ENCODE data around the gene NEURL4. TPM values are rescaled to one million over a fixed set of nuclear protein-coding genes. Genes with fewer than 3 reads are reported as not detected.
A peak's percentile ranks its signal among the peaks of the same experiment; 100 is the strongest.

Gene NEURL4
- polyA plus RNA-seq, 4 donors = 14.3 to 36.9 (median 22.7) TPM

DNA sequence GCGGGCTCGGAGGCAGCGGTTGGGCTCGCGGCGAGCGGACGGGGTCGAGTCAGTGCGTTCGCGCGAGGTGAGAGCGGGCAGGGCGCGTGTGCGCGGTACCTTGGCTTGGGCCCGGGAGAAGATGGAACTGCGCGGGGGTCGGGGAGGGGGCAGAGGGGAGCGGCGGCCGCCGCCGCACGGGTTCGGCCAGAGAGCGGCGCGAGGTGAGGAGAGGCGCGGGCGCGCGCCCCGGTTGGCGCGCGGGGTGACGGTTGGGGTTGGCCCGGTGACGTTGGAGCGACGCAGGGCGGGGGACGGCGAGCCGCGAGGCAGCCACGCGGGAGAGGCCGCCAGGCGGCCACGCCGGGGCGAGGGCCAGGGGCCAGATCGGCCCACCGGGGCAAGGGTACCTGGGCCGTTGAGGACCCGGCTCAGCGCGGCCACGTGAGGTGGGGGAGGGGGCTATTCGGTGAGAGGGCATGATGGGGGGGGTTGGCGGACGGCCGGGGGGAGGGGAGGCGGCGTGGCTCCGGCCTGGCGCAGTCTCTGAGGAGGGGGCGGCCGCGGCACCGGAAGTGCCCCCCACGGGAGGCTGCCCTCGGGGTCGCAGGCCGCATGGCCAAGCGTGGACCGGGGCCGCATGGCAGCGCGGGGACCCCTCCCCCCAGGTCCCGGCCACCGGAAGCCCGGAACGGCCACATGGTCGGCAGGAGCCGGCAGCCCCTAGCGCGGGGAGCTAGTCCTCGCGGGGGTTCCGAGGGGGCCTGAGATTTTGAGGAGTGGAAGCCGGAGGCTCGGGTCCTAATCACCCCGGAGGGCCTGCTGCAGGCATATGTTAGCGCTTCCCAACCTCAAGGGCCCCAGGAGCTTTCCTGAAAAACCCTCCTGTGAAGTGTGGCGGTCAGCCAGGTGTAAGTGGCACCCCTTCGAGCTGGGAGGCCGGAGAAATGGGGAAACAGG is 21.2 kb downstream of the NEURL4 start:
- H3K4me3 ChIP-seq (ENCODE audit: low read depth in 1 of 3, low read length in 3 of 3) = peak overlapping the region; percentile 87 to 99 (median 95)
- FAIRE-seq (no peak), DNase-seq (peak; percentile 40 to 64)
- H3K36me3 ChIP-seq (ENCODE audit: control insufficient read depth in 3 of 3, insufficient read depth in 2 of 3, low read depth in 1 of 3, low read length in 3 of 3) = peaks cover 0 to 32% (median 18%) of the 10 kb centered on the region in 3 donors
- no peaks in the 10 kb centered on the region for H3K27me3 ChIP-seq (ENCODE audit: control insufficient read depth in 3 of 3, insufficient read depth in 3 of 3, low read length in 3 of 3)
- 0 to 1% (median 0%) methylated on average over 36 to 104 of the region's 104 CpGs for WGBS, 3 donors
- H3K4me1 ChIP-seq (ENCODE audit: control insufficient read depth in 3 of 3, insufficient read depth in 2 of 3, low read depth in 1 of 3, low read length in 2 of 3) = peaks cover 2 to 17% (median 6%) of the 10 kb centered on the region in 3 donors
- no peaks in the 10 kb centered on the region for H3K9me3 ChIP-seq (ENCODE audit: control insufficient read depth in 2 of 2, insufficient read depth in 1 of 2, low read depth in 1 of 2, low read length in 1 of 2)
- H3K27ac ChIP-seq (ENCODE audit: low read depth in 1 of 3, low read length in 2 of 3) = peak overlapping the region; percentile 96 to 98 (median 96)

DNA sequence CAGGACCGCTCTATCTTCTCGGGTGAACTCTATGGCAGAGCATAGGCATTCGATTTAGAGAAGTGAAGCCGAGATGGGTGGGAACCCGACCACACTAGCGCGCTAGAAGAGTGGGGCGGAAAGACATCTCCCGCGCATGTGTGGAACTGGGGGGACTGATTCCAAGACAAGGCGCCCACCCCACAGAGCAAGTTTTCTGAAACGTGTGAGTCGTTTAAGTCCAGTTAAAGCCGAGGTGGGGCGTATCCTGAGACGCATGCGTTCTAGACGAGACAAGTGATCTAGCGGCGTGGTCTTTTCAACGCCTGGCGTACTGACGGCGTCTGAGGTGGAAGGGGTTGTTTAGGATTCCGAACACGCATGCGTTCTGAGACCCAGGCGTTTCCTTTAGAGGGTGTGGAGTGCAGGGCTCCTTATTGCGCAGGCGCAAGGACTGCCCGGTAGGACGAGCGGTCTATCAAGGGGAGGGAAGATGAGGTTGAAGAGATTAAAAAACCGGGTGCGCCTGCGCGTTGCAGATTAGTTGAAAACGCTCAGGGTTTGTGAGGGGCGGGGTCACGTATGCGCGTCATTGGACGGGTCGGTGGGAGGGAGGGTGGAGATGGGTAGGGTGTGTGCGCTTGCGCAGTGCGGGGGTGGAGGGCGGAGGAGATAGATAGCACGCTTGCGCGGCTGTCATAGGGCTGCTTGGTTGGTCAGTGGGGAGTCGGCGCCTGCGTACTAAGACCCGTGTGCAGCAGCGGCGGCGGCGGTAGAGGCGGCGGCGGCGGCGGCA is 22.0 kb downstream of the NEURL4 start, which contains the start of gene EIF5A:
EIF5A (plus strand) TSS at position 718 of the 775 bp plus-strand sequence. CDS start 2,008 bp downstream, outside the sequence.
- Histone ChIP-seq H3K4me1 (ENCODE audit: control insufficient read depth in 3 of 3, insufficient read depth in 2 of 3, low read depth in 1 of 3, low read length in 2 of 3) (peaks cover 2 to 17% (median 6%) of the 10 kb centered on the region in 3 donors), H3K27ac (ENCODE audit: low read depth in 1 of 3, low read length in 2 of 3) (peak within 1 kb of the TSS; percentile 96 to 98 (median 96)), H3K9me3 (ENCODE audit: control insufficient read depth in 2 of 2, insufficient read depth in 1 of 2, low read depth in 1 of 2, low read length in 1 of 2) (no peaks in the 10 kb centered on the region), H3K4me3 (ENCODE audit: low read depth in 1 of 3, low read length in 3 of 3) (peak within 1 kb of the TSS; percentile 87 to 99 (median 95)), H3K36me3 (ENCODE audit: control insufficient read depth in 3 of 3, insufficient read depth in 2 of 3, low read depth in 1 of 3, low read length in 3 of 3) (peaks cover 0 to 23% (median 16%) of the 10 kb centered on the region in 3 donors), H3K27me3 (ENCODE audit: control insufficient read depth in 3 of 3, insufficient read depth in 3 of 3, low read length in 3 of 3) (no peaks in the 10 kb centered on the region)
- peak; percentile 36 for FAIRE-seq
- 0% methylated on average over 54 to 64 of the region's 64 CpGs for WGBS, 3 donors
- DNase-seq = peak; percentile 100

DNA sequence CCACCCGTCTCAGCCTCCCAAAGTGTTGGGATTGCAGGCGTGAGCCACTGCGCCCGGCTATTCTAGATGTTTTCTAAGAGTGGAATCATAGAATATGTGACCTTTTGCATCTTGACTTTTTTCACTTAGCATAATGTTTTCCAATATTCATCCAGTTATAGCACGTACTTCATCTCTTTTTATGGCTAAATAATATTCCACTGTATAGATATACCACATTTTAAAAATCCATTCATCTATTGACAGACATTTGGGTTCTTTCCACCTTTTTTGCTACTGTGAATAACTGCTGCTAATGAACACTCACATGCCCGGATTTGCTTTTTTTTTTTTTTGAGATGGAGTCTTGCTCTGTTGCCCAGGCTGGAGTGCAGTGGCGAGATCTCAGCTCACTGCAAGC is 25.0 kb downstream of the NEURL4 start:
- peaks cover 0 to 2% (median 0%) of the 10 kb centered on the region in 3 donors for H3K36me3 ChIP-seq (ENCODE audit: control insufficient read depth in 3 of 3, insufficient read depth in 2 of 3, low read depth in 1 of 3, low read length in 3 of 3)
- no peak for DNase-seq
- WGBS, 3 donors = 96 to 99% (median 96%) methylated on average over 7 of the region's 7 CpGs
- H3K27ac ChIP-seq (ENCODE audit: low read depth in 1 of 3, low read length in 2 of 3) = no peak overlapping the region
- H3K27me3 ChIP-seq (ENCODE audit: control insufficient read depth in 3 of 3, insufficient read depth in 3 of 3, low read length in 3 of 3) = no peaks in the 10 kb centered on the region
- FAIRE-seq = no peak
- H3K9me3 ChIP-seq (ENCODE audit: control insufficient read depth in 2 of 2, insufficient read depth in 1 of 2, low read depth in 1 of 2, low read length in 1 of 2) = no peaks in the 10 kb centered on the region
- no peak overlapping the region for H3K4me3 ChIP-seq (ENCODE audit: low read depth in 1 of 3, low read length in 3 of 3)
- H3K4me1 ChIP-seq (ENCODE audit: control insufficient read depth in 3 of 3, insufficient read depth in 2 of 3, low read depth in 1 of 3, low read length in 2 of 3) = peaks cover 0 to 7% (median 0%) of the 10 kb centered on the region in 3 donors

DNA sequence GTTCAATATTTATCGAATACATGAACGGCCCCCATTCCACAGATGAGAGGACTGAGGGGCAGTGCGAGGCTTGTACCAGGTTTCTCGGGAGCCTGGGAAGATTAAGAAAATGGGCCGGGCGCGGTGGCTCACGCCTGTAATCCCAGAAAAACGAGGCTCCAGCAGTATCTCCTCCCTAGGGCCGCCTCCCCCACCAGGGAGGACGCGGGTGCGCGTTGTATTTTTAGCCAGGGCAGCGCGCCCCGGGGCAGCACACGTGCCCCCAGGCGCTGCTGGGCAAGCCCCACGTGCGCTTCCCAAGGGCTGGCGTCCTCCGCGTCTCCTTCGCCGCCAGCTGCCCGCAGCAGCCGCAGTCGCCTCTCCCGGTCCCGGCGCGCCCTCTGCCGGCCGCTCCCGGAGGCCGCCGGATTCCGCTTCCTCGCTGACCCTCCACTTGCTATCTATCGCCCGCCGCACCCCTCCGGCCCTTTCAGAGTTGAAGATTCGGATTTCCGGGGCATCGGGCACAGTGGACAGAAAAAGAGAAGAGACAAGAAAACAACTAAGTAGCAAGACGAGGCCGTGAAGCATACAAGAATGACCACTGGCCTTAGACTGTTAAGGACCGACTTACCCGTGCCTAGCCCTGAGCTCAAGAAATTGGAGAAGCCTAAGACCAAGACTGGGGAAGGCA is 32.8 kb downstream of the NEURL4 start:
- Histone ChIP-seq H3K27ac (ENCODE audit: low read depth in 1 of 3, low read length in 2 of 3) (peak overlapping the region in 1 of 3 donors; percentile 87), H3K4me1 (ENCODE audit: control insufficient read depth in 3 of 3, insufficient read depth in 2 of 3, low read depth in 1 of 3, low read length in 2 of 3) (peaks cover 0 to 30% (median 10%) of the 10 kb centered on the region in 3 donors), H3K4me3 (ENCODE audit: low read depth in 1 of 3, low read length in 3 of 3) (no peak overlapping the region), H3K36me3 (ENCODE audit: control insufficient read depth in 3 of 3, insufficient read depth in 2 of 3, low read depth in 1 of 3, low read length in 3 of 3) (no peaks in the 10 kb centered on the region), H3K9me3 (ENCODE audit: control insufficient read depth in 2 of 2, insufficient read depth in 1 of 2, low read depth in 1 of 2, low read length in 1 of 2) (peaks cover 0 to 6% of the 10 kb centered on the region in 2 donors), H3K27me3 (ENCODE audit: control insufficient read depth in 3 of 3, insufficient read depth in 3 of 3, low read length in 3 of 3) (peaks cover 0 to 16% (median 7%) of the 10 kb centered on the region in 3 donors)
- DNase-seq (peak; percentile 76 to 92), FAIRE-seq (no peak)
- WGBS, 3 donors = 5 to 7% (median 5%) methylated on average over 34 to 51 of the region's 51 CpGs

DNA sequence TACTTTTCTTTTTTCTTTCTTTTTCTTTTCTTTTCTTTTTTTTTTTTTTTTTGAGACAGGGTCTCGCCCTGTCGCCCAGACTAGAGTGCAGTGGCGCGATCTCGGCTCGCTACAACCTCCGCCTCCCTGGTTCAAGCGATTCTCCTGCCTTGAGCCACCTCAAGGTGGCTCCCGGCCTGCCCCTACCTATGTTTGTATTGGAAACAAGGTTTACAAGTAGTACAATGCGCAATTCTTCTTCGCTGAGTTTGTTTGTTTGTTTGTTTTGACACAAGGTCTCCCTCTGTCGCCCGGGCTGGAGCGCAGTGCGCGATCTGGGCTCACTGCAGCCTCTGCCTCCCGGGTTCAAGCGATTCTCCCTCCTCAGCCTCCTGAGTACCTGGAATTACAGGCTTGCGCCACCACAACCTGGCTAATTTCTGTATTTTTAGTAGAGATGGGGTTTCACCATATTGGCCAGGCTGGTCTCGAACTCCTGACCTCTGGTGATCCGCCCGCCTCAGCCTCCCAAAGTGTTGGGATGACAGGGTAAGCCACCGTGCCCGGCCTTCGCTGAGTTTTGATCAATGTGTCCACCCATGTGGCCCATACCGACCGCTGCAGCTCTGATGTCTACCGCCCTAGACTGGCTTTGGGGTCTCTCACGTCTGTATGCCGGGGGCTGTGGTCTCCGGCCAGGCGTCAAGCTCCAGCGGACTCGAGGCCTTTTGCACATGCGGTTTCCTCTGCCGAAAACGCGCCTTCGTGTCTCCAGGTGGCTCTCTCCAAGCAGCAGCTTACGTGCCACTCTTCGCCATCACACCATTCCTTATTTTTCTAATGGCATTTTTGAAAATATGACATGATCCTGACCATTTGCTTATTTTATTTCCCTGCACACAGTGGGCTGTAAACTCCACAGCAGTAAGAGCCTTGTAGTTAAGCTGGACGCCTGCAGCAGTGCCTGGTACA is 33.6 kb downstream of the NEURL4 start:
- Histone ChIP-seq H3K27ac (ENCODE audit: low read depth in 1 of 3, low read length in 2 of 3) (peak overlapping the region; percentile 24 to 87 (median 24)), H3K36me3 (ENCODE audit: control insufficient read depth in 3 of 3, insufficient read depth in 2 of 3, low read depth in 1 of 3, low read length in 3 of 3) (no peaks in the 10 kb centered on the region), H3K4me1 (ENCODE audit: control insufficient read depth in 3 of 3, insufficient read depth in 2 of 3, low read depth in 1 of 3, low read length in 2 of 3) (peaks cover 0 to 30% (median 10%) of the 10 kb centered on the region in 3 donors), H3K4me3 (ENCODE audit: low read depth in 1 of 3, low read length in 3 of 3) (peak overlapping the region in 1 of 3 donors; percentile 16), H3K9me3 (ENCODE audit: control insufficient read depth in 2 of 2, insufficient read depth in 1 of 2, low read depth in 1 of 2, low read length in 1 of 2) (peaks cover 0 to 6% of the 10 kb centered on the region in 2 donors), H3K27me3 (ENCODE audit: control insufficient read depth in 3 of 3, insufficient read depth in 3 of 3, low read length in 3 of 3) (peaks cover 0 to 16% (median 7%) of the 10 kb centered on the region in 3 donors)
- FAIRE-seq (no peak), DNase-seq (no peak)
- WGBS, 3 donors = 52 to 57% (median 53%) methylated on average over 41 to 42 of the region's 42 CpGs

DNA sequence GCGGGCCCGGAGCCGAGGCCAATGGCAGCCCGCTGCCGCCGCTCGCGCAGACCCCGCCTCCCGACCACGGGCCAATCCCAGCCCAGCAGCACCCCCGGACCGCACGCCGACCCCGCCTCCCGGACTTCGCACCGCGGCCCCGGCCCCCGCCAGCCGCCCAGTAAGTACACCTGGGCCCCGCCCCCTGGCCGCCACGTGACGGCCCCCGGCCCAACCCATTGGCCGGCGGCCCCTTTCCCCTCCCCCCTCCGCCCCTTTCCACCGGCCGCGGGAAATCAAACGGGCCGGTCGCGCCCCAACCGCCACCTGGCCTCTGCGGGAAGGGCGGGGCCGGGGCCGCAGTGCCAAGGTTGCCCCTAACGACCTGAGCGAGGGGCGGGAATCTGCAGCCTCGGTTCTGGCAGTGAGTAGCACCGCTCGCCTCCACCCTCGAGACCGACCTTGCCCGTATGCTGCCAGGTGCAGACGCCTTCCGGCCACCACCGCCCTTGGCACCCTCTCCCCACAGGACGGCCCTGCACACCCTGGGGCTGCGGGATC is 34.5 kb downstream of the NEURL4 start, which contains the start of gene YBX2:
YBX2 (minus strand) TSS at position 26 of the 540 bp plus-strand sequence. CDS start 139 bp downstream, outside the sequence.
- H3K4me3 ChIP-seq (ENCODE audit: low read depth in 1 of 3, low read length in 3 of 3) = peak within 1 kb of the TSS; percentile 16 to 44 (median 22)
- WGBS, 3 donors = 0 to 2% (median 1%) methylated on average over 19 to 57 of the region's 57 CpGs

More for the DNA sequence above, 34.5 kb downstream of the NEURL4 start, which contains the start of gene YBX2:
- DNase-seq = peak; percentile 94
- FAIRE-seq = no peak
- H3K27ac ChIP-seq (ENCODE audit: low read depth in 1 of 3, low read length in 2 of 3) = peak within 1 kb of the TSS; percentile 24 to 87 (median 83)
- H3K36me3 ChIP-seq (ENCODE audit: control insufficient read depth in 3 of 3, insufficient read depth in 2 of 3, low read depth in 1 of 3, low read length in 3 of 3) = no peaks in the 10 kb centered on the region
- peaks cover 0 to 30% (median 10%) of the 10 kb centered on the region in 3 donors for H3K4me1 ChIP-seq (ENCODE audit: control insufficient read depth in 3 of 3, insufficient read depth in 2 of 3, low read depth in 1 of 3, low read length in 2 of 3)
- H3K9me3 ChIP-seq (ENCODE audit: control insufficient read depth in 2 of 2, insufficient read depth in 1 of 2, low read depth in 1 of 2, low read length in 1 of 2) = peaks cover 0 to 6% of the 10 kb centered on the region in 2 donors
- H3K27me3 ChIP-seq (ENCODE audit: control insufficient read depth in 3 of 3, insufficient read depth in 3 of 3, low read length in 3 of 3) = peaks cover 0 to 16% (median 7%) of the 10 kb centered on the region in 3 donors
